CD1c-positive myeloid dendritic cell (primary cell): ENCODE measurements around the gene NFIB.

Source experiments
- DNase-seq: peaks from one replicate; pipeline ENCODE4 v3.0.0-alpha.2; 2016; ENCODE audit errors: extremely low spot score

NFIB gene

DNA sequence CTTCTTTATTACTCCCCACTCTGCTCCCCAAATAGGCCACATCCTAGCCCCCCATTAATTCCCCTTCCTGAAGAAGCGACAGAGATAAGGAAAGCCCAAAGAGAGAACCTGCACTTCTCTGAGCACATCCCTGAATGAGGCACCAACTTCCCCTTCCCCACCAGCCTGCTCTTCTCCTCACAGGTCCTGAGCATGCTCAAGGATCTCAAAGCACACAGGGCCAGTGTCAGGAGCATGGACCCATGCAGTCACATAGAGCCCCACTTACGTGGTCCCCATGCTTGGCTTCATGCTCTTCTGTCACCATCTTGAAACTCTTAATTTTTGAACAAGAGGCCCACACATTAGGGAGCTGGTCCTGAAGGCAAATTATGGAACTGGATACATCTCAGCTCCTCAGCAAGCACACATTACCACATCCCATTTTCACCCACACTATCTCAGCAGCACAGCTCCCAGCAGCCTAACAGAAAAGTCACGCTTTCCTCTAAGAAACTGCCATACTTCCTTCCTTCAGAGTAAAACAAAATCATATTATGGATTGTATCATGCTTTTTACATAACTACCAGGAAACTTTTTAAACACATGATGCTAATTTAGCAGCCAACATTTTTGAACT is 99.8 kb downstream of the NFIB start:
- DNase-seq: no peak

GRCh38 chr9:14213504-14213903 is 100.4 kb downstream of the NFIB start:
- DNase-seq: no peak

GRCh38 chr9:14212697-14213420 is 101.1 kb downstream of the NFIB start:
- DNase-seq: no peak

GRCh38 chr9:14212077-14212476 is 101.9 kb downstream of the NFIB start:
- no peak for DNase-seq

DNA sequence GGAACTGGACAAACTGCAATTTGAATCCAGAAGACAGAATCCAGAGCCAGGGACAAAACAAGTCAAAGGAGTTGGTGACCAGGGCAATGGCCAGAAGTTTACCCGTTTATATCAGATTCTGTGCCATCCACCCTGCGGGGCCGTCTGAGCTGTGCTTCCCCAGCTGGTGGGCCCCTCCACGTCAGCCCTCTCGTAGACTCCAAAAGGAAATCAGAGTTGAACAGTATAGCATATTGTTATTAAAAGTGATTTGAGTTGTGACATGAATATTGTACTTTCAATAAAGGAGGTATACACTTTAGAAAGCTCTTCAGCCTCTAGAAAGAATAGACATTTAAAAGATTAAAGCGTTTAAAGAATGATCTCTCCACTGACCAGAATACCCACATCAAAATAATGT is 102.4 kb downstream of the NFIB start:
- no peak for DNase-seq

- no peak for DNase-seq
These were observed 103.5 kb downstream of the NFIB start for GRCh38 chr9:14210428-14210827.

DNA sequence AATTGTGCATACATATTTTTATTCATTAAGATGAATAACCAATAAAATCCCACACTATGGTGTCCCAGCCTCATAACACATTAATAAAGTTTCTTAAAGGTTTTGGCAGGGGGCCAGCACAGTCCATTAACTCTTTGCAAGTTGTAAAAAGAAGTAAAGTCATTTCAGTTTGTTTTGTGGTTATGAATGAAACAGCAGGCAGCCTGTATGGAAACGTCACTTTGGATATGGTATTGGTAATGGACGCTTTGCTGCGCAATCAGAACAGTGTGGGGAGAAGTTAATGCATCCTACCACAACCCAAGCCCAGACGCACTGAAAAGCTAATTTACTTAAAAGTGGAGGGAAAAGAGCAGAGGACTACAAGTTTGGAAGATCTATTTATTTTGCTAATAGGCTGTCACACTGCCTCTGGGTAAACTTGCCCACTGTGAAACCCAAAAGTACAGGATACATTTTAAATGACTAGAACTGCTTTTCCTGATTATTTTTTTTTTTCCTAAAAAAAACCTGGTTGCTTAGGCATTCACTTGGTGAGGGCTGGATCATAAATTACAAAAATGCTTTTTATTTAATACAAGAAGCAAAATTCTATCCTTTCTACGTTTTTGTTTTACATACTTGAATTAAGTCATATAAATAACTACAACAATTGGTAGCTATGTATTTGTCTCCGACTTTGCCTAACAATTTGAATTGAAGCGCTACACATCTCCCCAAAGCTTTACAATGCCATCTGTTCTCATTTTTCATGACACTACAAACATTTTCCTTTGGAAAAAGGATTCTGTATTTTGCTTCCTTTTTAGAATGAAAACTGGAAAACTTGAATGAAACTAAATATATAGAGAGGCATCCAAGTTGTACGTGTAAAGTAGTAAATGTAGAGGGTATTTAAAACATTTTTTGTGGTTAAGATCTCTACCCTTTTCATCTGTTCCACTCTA is 104.3 kb downstream of the NFIB start:
- no peak for DNase-seq

DNA sequence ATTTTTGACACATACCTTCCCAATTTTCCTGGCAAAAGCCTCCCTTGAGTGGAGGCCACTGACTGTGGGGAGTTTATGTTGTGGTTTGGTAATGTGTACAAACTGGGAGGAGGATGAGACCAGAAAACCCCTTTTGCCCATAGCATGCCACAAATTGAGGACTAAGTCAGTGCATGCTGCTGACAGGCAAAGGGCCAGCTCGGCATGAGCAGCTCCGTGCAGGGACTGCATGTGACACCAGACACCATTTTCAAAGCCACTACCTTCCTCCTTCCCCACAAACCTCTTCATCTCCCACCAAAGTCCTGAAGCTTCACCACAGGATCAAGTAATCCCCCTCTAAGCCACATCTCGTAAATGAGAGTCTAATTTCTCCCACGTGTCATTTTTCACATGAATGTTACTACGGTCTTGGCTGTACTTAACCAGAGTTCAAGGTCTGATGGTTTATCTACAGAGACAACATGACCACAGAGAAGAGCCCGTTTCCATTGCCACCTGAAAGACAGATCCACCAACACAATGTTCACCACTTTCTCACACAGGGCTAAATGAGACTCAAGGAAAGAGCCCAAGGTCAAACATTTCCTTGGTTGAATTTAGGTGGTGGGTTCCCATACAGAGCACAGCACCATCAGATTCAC is 106.5 kb downstream of the NFIB start:
- DNase-seq: no peak

DNA sequence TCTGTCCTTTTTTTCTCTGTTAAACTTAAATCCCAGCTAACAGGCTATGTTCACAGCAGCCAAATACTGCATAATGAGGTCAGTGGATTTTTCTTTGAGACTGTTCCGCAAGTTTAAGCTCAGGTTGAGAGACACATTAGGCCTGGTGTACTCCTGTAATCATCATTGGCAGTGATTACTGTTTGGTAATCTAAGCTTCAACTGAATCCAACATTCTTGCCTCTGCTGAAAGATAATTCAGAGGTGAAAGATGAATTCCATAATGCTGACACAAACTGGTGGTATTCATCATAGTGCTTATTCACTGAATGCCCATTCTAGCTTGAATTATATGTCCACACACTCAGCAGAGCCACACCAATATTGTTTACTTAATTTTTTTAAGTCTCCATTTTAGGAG is 108.5 kb downstream of the NFIB start:
- no peak for DNase-seq

DNA sequence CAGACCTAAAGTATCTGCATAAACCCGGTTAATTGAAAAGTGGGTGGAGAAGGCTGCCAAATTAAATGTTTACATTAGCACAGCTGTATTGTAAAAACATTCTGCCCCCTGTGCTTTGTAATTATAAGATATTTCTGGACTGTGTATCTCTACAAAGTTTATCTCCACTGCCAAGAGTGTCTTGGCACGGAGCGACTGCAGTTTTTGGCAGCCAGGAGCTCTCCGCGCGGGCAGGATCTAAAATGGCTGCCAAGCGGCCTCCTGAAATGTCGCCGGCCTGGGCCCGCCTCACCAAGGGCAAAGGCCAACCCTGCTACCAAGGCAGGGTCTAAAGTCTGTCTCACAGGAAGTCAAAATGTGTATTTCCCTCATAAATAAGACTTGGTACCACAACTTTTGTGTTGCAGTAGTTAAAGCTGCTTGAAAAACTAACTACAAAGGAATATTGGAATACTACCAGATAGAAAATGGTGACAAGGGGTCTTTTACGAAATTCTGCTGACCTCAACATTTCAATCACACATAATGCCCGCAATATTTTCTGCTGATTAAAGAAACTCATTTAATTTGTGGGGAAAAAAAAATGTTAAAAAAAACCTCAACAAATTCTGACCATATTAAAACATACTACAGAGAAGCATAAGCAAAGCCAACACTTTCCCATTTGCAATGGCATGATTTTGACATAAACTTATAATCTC is 110.4 kb downstream of the NFIB start:
- DNase-seq: no peak

- DNase-seq: no peak
These were observed 115.0 kb downstream of the NFIB start for GRCh38 chr9:14198841-14199455.

- no peak for DNase-seq
These were observed 115.7 kb downstream of the NFIB start for GRCh38 chr9:14198047-14198840.

GRCh38 chr9:14197325-14197858 is 116.5 kb downstream of the NFIB start:
- DNase-seq: no peak

DNA sequence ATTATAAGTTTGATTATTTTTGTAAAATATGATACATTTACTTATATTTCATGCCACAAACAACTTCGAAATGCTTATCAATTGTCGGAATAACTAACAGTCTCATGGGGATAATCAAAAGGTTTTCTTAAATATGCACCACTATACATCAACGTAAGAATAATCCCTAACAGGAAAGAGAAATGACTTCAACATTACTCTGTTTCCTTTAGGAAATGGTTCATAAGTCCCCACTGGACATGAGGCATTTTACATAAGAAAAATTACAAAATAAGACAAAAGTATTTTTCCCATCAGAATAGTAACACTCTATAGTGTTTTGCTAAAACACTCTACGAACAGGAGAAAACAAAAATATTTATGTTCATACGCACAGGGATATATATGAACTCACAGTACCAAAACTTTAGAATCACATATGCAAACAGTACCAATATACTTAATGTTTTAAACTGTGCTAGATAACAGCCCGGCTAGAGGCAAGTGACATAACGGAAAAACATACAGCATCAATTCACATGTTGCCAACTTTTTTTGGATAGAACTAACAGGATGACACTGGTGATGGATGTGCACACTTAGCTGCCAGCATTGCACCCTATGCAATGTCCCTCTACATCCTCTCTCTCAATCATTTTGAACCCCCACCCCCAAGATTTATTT is 120.5 kb downstream of the NFIB start:
- no peak for DNase-seq

GRCh38 chr9:14192556-14192955 is 121.4 kb downstream of the NFIB start:
- DNase-seq: no peak

GRCh38 chr9:14191512-14191911 is 122.4 kb downstream of the NFIB start:
- DNase-seq: no peak

- DNase-seq: no peak
These were observed 123.7 kb downstream of the NFIB start for GRCh38 chr9:14190240-14190639.

DNA sequence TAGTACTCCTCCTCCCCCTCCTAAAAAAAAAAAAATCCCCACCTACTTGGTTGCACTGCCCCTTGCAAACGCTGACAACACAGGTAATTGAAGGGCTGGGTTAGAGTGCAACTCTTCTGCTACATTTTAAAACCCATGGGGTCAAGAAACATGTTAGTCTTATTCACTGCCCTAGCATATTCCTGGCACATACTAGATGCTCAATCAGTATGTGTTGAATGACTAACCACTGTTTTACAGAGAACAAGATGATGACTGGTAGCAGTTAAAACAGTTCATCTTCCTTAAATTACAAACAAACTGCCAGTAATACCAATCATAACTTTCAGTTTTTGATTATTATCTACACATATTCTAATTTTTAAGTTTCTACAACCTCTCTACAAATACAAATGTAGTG is 124.4 kb downstream of the NFIB start:
- DNase-seq: no peak

DNA sequence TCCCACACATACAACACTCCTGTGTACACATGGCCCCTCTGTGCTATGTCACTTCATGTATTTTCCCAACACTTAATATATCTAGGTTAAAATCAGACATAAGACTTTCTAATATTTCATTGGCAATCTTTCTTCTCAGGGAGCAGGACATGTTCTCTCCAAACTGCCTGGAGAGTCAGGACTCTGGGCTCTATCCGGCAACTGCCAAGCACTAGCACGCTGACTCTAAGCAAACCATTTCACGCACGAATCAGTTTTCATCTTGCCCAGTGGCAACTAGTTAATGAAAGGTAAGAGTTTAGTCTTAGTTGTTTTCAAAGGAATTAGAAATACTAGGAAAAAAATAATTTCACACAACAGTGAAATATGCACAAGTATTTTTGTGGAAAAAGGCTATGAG is 124.8 kb downstream of the NFIB start:
- DNase-seq: no peak
